ENCODE data around the gene STK35.

The STK35 gene

DNA sequence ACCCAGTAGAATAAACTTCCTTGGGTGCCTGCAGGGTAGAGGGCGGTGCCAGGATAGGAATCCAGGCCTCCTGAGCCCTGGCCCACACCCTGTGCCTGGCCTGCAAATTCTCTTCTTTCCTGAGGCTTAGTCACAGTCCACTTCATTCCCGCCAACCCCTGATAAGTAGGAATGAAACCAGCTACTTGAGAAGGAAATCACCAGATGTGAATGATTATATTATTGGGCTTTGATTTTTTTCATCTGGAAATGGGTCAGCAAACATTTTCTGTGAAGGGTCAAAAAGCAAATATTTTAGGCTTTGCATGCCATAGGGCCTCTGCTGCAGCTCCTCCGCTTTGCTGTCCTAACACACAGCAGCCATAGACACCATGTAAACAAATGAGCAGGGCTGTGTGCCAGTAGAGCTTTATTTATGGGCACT lies 50.2 kb downstream of the STK35 start:
- Mint-ChIP-seq H3K27ac (no peak overlapping the region), H3K9me3 (no peaks in the 10 kb centered on the region), H3K27me3 (no peaks in the 10 kb centered on the region), H3K36me3 (no peaks in the 10 kb centered on the region), H3K4me3 (no peak overlapping the region), H3K4me1 (no peaks in the 10 kb centered on the region)
- DNase-seq = no peak
- CTCF ChIA-PET = no interaction called here

GRCh38 chr20:2152317-2152716 lies 50.7 kb downstream of the STK35 start:
- CTCF ChIA-PET = interaction anchor here (1.3 kb wide), 1 partner anchor 20 kb away, joined by 5 read pairs; no protein-coding TSS in a partner anchor
- no peak overlapping the region for H3K27ac Mint-ChIP-seq
- H3K9me3 Mint-ChIP-seq = no peaks in the 10 kb centered on the region
- no peaks in the 10 kb centered on the region for H3K36me3 Mint-ChIP-seq
- H3K4me1 Mint-ChIP-seq = no peaks in the 10 kb centered on the region
- H3K4me3 Mint-ChIP-seq = no peak overlapping the region
- no peaks in the 10 kb centered on the region for H3K27me3 Mint-ChIP-seq
- DNase-seq = no peak

GRCh38 chr20:2153326-2153725 lies 51.7 kb downstream of the STK35 start:
- Mint-ChIP-seq H3K36me3 (no peaks in the 10 kb centered on the region), H3K27me3 (no peaks in the 10 kb centered on the region), H3K27ac (no peak overlapping the region), H3K9me3 (no peaks in the 10 kb centered on the region), H3K4me1 (no peaks in the 10 kb centered on the region), H3K4me3 (no peak overlapping the region)
- no peak for DNase-seq
- CTCF ChIA-PET = interaction anchor here (0.6 to 1.3 kb wide), 2 partner anchors 19 to 160 kb away, joined by 3 to 5 read pairs; partner anchors contain the start of gene PDYN

- DNase-seq = no peak
- H3K27ac Mint-ChIP-seq = no peak overlapping the region
- CTCF ChIA-PET = no interaction called here
- no peaks in the 10 kb centered on the region for H3K4me1 Mint-ChIP-seq
- H3K27me3 Mint-ChIP-seq = no peaks in the 10 kb centered on the region
- H3K36me3 Mint-ChIP-seq = no peaks in the 10 kb centered on the region
- no peak overlapping the region for H3K4me3 Mint-ChIP-seq
- H3K9me3 Mint-ChIP-seq = no peaks in the 10 kb centered on the region
Measured at GRCh38 chr20:2156224-2156623, 54.6 kb downstream of the STK35 start.

DNA sequence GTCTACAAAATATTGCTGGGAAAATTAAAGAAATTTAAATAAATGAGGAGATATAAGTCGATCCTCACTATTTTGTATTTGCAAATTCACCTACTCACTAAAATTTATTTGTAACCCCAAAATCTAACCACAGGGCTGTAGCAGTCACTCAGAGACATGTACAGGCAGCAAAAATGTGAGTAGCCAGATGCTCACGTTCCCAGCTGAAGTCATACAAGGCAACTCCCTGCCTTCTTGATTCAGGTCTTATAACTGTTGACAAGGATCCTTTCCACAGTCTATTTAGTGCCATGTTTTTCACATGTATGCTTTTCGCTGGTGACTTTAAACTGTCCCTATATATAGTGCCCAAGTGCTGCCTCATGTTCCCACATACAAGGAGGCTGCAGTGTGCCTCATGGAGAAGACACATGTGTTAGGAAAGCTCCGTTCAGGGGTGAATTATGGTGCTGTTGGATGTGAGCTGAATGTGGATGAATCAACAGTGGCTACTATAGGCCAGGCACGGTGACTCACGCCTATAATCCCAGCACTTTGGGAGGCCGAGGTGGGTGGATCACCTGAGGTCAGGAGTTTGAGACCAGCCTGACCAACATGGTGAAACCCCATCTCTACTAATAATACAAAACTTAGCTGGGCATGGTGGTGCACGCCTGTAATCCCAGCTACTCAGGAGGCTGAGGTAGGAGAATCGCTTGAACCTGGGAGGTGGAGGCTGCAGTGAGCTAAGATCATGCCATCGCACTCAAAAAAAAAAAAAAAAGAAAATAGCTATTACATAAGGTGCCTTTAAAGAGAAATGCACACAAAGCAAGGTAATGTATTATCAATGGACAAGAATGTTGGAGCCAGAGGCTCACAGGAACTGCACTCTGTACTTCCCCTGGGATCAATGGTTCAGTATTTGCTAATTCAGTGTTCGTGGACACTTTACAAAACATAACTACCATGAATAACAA lies 55.3 kb downstream of the STK35 start:
- Mint-ChIP-seq H3K36me3 (no peaks in the 10 kb centered on the region), H3K27ac (no peak overlapping the region), H3K4me3 (no peak overlapping the region), H3K9me3 (no peaks in the 10 kb centered on the region), H3K4me1 (no peaks in the 10 kb centered on the region), H3K27me3 (no peaks in the 10 kb centered on the region)
- CTCF ChIA-PET = interaction anchor here (2.2 kb wide), 1 partner anchor 16 kb away, joined by 6 read pairs; no protein-coding TSS in a partner anchor
- DNase-seq = no peak

GRCh38 chr20:2162125-2162822 lies 60.6 kb downstream of the STK35 start:
- Mint-ChIP-seq H3K27ac (no peak overlapping the region), H3K9me3 (no peaks in the 10 kb centered on the region), H3K27me3 (no peaks in the 10 kb centered on the region), H3K4me1 (no peaks in the 10 kb centered on the region), H3K4me3 (no peak overlapping the region), H3K36me3 (no peaks in the 10 kb centered on the region)
- CTCF ChIA-PET = interaction anchor here (1.0 to 3.2 kb wide), 2 partner anchors 10 to 155 kb away, joined by 5 to 12 read pairs; no protein-coding TSS in a partner anchor
- no peak for DNase-seq

DNA sequence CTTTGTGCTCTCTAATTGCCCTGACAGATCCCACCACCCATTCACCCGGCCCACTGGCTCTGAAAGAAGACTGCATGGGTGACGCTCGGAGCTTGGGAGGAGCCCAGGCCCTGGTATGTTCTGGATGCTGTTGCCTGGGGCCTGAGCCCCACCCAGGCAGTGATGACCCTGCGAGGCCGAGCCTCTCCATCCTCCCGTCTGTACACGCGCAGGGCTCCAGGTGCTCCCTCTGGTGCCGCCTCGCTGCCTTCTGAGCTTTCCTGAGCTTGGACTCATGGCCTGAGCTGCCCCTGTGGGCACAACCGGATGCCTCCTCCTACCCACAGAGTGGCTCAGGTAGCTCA lies 61.2 kb downstream of the STK35 start:
- H3K27me3 Mint-ChIP-seq = no peaks in the 10 kb centered on the region
- CTCF ChIA-PET = interaction anchor here (1.0 to 3.2 kb wide), 2 partner anchors 10 to 156 kb away, joined by 5 to 12 read pairs; no protein-coding TSS in a partner anchor

DNA sequence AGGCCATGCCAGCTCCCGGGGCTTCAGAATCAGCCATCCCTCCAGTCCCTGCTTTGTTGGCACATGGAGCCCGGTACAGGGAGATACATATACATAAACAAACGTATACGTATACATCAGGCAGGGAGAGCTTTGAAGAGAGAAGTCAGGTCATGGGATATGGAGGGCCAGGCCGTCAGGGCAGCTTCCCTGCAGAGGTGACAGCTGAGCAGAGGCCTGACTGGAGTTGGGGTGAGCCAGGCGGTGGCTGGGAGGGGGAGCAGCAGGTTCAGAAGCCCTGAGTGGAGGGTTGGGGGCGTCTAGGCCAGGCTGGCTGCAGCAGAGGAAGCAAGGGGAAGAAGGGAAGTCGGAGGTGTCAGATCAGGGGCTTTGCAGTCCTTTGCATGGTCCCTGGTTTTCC lies 61.7 kb downstream of the STK35 start:
- no peaks in the 10 kb centered on the region for H3K9me3 Mint-ChIP-seq
- H3K27ac Mint-ChIP-seq = no peak overlapping the region
- DNase-seq = no peak
- H3K4me3 Mint-ChIP-seq = no peak overlapping the region
- CTCF ChIA-PET = interaction anchor here (0.7 to 3.2 kb wide), 3 partner anchors 9 to 156 kb away, joined by 3 to 12 read pairs (median 5); no protein-coding TSS in a partner anchor
- no peaks in the 10 kb centered on the region for H3K27me3 Mint-ChIP-seq
- no peaks in the 10 kb centered on the region for H3K36me3 Mint-ChIP-seq
- no peaks in the 10 kb centered on the region for H3K4me1 Mint-ChIP-seq

More for the DNA sequence above, 61.2 kb downstream of the STK35 start:
- Mint-ChIP-seq H3K9me3 (no peaks in the 10 kb centered on the region), H3K36me3 (no peaks in the 10 kb centered on the region), H3K4me1 (no peaks in the 10 kb centered on the region), H3K4me3 (no peak overlapping the region), H3K27ac (no peak overlapping the region)
- DNase-seq = no peak

GRCh38 chr20:2163757-2164156 lies 62.1 kb downstream of the STK35 start:
- Mint-ChIP-seq H3K27ac (no peak overlapping the region), H3K9me3 (no peaks in the 10 kb centered on the region), H3K4me1 (no peaks in the 10 kb centered on the region), H3K27me3 (no peaks in the 10 kb centered on the region), H3K4me3 (no peak overlapping the region), H3K36me3 (no peaks in the 10 kb centered on the region)
- no peak for DNase-seq
- CTCF ChIA-PET = interaction anchor here (0.7 kb wide), 1 partner anchor 9 kb away, joined by 3 read pairs; no protein-coding TSS in a partner anchor

GRCh38 chr20:2164421-2164820 lies 62.8 kb downstream of the STK35 start:
- Mint-ChIP-seq H3K4me3 (no peak overlapping the region), H3K9me3 (no peaks in the 10 kb centered on the region), H3K4me1 (no peaks in the 10 kb centered on the region), H3K27me3 (no peaks in the 10 kb centered on the region), H3K27ac (no peak overlapping the region), H3K36me3 (no peaks in the 10 kb centered on the region)
- no peak for DNase-seq
- CTCF ChIA-PET = no interaction called here

- Mint-ChIP-seq H3K27me3 (no peaks in the 10 kb centered on the region), H3K27ac (no peak overlapping the region), H3K9me3 (no peaks in the 10 kb centered on the region), H3K4me3 (no peak overlapping the region), H3K36me3 (no peaks in the 10 kb centered on the region), H3K4me1 (no peaks in the 10 kb centered on the region)
- no peak for DNase-seq
- CTCF ChIA-PET = no interaction called here
Measured at GRCh38 chr20:2164966-2165365, 63.3 kb downstream of the STK35 start.

- Mint-ChIP-seq H3K9me3 (no peaks in the 10 kb centered on the region), H3K4me3 (no peak overlapping the region), H3K36me3 (no peaks in the 10 kb centered on the region), H3K27ac (no peak overlapping the region), H3K4me1 (no peaks in the 10 kb centered on the region), H3K27me3 (peaks cover 3% of the 10 kb centered on the region)
- CTCF ChIA-PET = interaction anchor here (1.2 kb wide), 1 partner anchor 159 kb away, joined by 3 read pairs; no protein-coding TSS in a partner anchor
- no peak for DNase-seq
Measured at GRCh38 chr20:2165871-2166270, 64.2 kb downstream of the STK35 start.

DNA sequence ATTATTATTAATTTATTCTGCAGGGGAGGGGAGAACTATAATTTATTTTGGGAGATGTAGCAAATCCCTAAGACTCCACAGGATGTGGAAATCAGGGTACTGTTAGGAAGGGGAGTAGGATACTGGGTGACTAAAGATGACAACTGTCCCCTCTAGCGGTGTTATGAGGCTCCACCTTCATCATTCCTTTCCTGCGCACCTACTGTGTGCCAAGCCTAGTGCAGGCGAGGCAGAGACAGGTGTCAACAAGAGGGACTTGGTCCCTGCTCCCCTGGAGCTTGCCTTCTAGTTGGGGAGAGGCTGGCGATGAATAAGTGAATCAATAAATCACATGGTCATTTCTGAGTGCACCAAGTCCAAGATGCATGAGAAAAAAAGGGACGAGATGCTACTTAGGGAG lies 65.5 kb downstream of the STK35 start:
- Mint-ChIP-seq H3K4me1 (no peaks in the 10 kb centered on the region), H3K27me3 (peaks cover 14% of the 10 kb centered on the region), H3K9me3 (no peaks in the 10 kb centered on the region), H3K36me3 (no peaks in the 10 kb centered on the region), H3K4me3 (no peak overlapping the region), H3K27ac (no peak overlapping the region)
- CTCF ChIA-PET = interaction anchor here (0.6 to 1.0 kb wide), 2 partner anchors 160 to 207 kb away, joined by 3 read pairs; no protein-coding TSS in a partner anchor
- no peak for DNase-seq

GRCh38 chr20:2168946-2169345 lies 67.3 kb downstream of the STK35 start:
- Mint-ChIP-seq H3K27ac (no peak overlapping the region), H3K9me3 (no peaks in the 10 kb centered on the region), H3K4me1 (peaks cover 3% of the 10 kb centered on the region), H3K27me3 (peaks cover 20% of the 10 kb centered on the region), H3K36me3 (no peaks in the 10 kb centered on the region), H3K4me3 (no peak overlapping the region)
- DNase-seq = no peak
- CTCF ChIA-PET = no interaction called here
